NCI-H460 (cell line): ENCODE data around the gene FAM98C. TPM values are rescaled to one million over a fixed set of nuclear protein-coding genes. Genes with fewer than 3 reads are reported as not detected.
"Not testable (repeated sequence)": the region's sequence is repeated elsewhere in the genome, so short reads cannot be mapped to it uniquely, and the experiment has no call there.

Experiments
- DNase-seq: peaks from one replicate; pipeline ENCODE4 v3.0.0-alpha.2; 2016; ENCODE audit warnings: low read depth; ENCODE audit errors: extremely low read depth
- total RNA-seq: library from RNA; depleted of rRNA; stranded (reverse); fragments of >200 nt; shearing (Covaris generic); gene quantifications from 2 replicates; pipeline ENCODE4 v1.2.3, GENCODE V29; 2014

FAM98C gene
- total RNA-seq, 1 experiment from 2014 or later: 12.1 TPM

DNA sequence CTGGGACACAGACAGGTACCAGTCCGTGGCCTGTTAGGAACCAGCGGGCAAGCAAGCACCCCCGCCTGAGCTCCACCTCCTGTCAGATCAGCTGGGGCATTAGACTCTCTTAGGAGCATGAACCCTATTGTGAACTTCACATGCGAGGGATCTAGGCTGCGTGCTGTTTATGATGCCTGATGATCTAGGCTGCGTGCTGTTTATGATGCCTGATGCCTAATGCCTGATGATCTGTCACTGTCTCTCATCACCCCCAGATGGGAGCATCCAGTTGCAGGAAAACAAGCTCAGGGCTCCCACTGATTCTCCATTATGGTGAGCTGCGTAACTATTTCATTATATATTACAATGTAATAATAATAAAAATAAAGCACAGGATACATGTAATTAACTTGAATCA, 19.5 kb downstream of the FAM98C start:
- no peak for DNase-seq

DNA sequence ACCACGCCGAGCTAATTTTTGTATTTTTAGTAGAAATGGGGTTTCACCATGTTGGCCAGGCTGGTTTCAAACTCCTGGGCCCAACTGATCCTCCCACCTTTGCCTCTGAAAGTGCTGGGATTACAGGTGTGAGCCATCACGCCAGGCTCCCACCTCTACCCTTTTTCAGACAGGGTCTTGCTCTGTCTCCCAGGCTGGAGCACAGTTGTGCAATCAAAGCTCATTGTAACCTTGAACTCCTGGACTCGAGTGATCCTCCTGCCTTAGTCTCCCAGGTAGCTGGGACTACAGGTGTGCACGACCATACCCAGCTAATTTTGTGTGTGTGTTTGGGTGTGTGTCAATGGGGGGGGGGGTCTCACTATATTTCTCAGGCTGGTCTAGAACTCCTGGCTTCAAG, 21.4 kb downstream of the FAM98C start:
- no peak for DNase-seq

DNA sequence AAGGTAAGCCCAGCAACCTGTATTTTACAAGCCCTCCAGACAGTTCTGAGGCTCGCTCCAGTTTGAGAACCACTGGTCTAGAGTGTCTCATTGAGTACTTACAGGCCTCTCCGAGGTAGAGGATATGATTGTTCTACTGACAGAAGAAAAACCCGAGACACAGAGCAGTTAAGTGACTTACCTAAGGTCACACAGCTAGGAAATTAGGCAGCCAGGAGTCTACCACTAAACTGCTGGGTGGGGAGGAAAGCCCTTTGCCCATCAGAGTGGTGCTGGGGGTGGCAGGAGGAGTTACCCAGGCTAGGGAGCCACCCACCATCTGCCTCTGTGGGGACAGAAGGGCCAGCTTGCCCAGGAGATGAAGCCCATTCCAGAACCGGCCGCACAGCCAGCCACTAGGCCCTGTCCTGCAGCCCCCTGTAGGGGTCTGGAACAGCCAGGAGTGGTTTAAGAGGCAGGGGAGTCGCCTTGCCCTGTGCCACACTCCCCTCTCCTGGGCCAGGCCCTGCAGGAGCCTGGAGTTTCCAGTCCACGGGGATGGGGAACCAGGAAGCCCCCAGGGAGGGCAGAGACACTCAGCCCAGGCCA, 22.4 kb downstream of the FAM98C start:
- no peak for DNase-seq

GRCh38 chr19:38425810-38426466, 23.0 kb downstream of the FAM98C start, which contains the start of gene RASGRP4:
Gene RASGRP4 (minus strand): TSS chr19:38426219. CDS start chr19:38426091, 128 bp downstream.
- DNase-seq: no peak

GRCh38 chr19:38427035-38427677, 24.3 kb downstream of the FAM98C start:
- DNase-seq: not testable (repeated sequence)

- no peak for DNase-seq
Observed at GRCh38 chr19:38429055-38429810, 26.3 kb downstream of the FAM98C start.

- no peak for DNase-seq
Observed at GRCh38 chr19:38429811-38430156, 26.9 kb downstream of the FAM98C start.

GRCh38 chr19:38430931-38431330, 28.0 kb downstream of the FAM98C start:
- no peak for DNase-seq

- DNase-seq: no peak
Observed at GRCh38 chr19:38433268-38433733, 30.4 kb downstream of the FAM98C start, which contains the start of gene RYR1. Gene RYR1 (plus strand): TSS chr19:38433691. CDS start chr19:38433830, 139 bp downstream.

DNA sequence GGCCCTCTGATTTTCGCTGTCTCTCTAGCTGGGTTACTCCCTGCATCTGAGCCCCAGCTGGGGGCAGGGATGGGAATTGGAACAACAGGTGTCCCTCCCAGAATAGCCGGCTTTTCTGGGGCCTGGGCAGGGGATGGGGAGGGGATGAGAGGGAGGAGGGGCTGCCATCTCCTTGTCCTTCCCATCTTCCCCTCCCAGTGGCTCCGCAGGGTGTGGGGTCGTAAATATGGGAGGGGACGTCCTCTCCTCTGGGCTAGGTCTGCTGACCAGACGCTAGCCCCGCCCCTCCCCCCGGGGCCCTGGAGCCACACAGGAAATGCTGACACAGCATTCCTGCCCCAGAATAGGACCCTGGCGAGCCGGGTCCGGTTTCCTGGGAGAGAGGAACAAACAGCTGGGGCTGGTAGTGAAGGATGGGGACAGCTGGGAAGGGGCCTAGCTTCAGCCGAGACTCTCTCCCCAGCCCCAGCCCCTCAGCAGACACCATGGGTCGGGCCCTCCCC, 31.7 kb downstream of the FAM98C start:
- DNase-seq: no peak

GRCh38 chr19:38437295-38437694, 34.4 kb downstream of the FAM98C start:
- DNase-seq: no peak

DNA sequence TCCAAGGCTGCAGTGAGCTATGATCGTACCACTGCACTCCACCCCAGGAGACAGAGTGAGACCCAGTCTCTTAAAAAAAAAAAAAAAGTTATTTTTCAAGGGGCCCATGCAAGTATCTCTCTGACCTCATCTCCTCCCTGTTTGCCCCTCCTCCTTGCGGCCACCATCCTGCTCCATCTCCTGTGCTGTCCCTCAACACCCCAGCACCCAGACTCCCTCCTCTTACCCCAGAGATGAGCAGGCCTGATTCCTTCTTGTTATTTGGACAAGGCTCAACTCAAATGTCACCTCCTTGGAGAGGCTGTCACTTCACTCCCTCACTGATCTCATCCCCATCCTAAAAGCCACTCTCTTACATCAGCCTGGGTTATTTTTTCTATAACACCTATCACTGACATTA, 35.0 kb downstream of the FAM98C start:
- no peak for DNase-seq

- no peak for DNase-seq
Observed at GRCh38 chr19:38440592-38440991, 37.7 kb downstream of the FAM98C start.

- no peak for DNase-seq
Observed at GRCh38 chr19:38441657-38442348, 38.9 kb downstream of the FAM98C start.

DNA sequence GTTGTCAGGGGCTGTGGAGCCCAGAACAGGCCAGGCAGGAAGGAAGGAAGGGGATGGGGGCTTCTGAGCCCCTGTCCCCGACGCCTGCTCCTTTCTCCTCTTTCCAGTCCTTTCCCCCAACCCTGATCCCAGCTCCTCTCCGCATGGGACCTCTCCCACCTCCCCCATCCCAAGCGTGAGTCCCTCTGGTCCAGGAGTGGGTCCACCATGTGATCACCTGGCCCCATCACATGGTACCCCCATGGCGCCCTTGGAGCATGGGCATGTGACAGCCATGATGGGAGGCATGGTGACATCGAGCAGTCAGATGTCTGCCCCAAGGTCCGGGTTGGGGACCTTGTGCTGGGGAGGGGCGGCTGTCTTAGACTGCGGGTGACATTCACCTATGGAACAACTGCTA, 39.8 kb downstream of the FAM98C start:
- DNase-seq: no peak

GRCh38 chr19:38443458-38443999, 40.6 kb downstream of the FAM98C start:
- no peak for DNase-seq

DNA sequence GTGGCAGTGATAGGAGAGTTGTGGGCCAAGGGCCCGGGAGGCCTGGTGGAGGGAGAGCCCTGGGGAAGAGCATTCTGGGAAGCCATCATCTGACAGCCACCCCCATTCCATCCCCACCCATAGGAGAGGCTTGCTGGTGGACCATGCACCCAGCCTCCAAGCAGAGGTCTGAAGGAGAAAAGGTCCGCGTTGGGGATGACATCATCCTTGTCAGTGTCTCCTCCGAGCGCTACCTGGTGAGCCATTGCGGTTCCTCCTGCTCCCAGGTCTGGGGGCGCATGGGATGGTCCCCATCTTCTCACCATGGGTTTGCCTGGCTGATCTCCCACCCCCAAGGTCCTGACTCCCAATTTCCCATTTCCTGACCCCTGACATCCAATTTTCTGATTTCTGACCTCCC, 41.1 kb downstream of the FAM98C start:
- DNase-seq: no peak

- no peak for DNase-seq
Observed at GRCh38 chr19:38445362-38445761, 42.5 kb downstream of the FAM98C start.

GRCh38 chr19:38448225-38448624, 45.3 kb downstream of the FAM98C start:
- no peak for DNase-seq

GRCh38 chr19:38449518-38449917, 46.6 kb downstream of the FAM98C start:
- DNase-seq: no peak
